Measurements from ENCODE around the gene TIGD1.
"Not testable (repeated sequence)": the region's sequence is repeated elsewhere in the genome, so short reads cannot be mapped to it uniquely, and the experiment has no call there.

Gene TIGD1

GRCh38 chr2:232539298-232540231 lies 10.8 kb downstream of the TIGD1 start, which contains the start of gene CHRNG:
Gene CHRNG (plus strand): TSS chr2:232539692. CDS start chr2:232539748, 56 bp downstream.
- no peak for DNase-seq (ENCODE audit: low read depth in 2 of 2, low spot score in 1 of 2)

GRCh38 chr2:232538671-232539070 lies 11.7 kb downstream of the TIGD1 start:
- DNase-seq (ENCODE audit: low read depth in 2 of 2, low spot score in 1 of 2), result no peak

- no peak for DNase-seq (ENCODE audit: low read depth in 2 of 2, low spot score in 1 of 2)
Measured at GRCh38 chr2:232537499-232537898, 12.9 kb downstream of the TIGD1 start.

GRCh38 chr2:232537079-232537478 lies 13.3 kb downstream of the TIGD1 start:
- DNase-seq (ENCODE audit: low read depth in 2 of 2, low spot score in 1 of 2), result no peak

- no peak for DNase-seq (ENCODE audit: low read depth in 2 of 2, low spot score in 1 of 2)
Measured at GRCh38 chr2:232535761-232536530, 14.4 kb downstream of the TIGD1 start.

GRCh38 chr2:232534940-232535651 lies 15.3 kb downstream of the TIGD1 start:
- DNase-seq (ENCODE audit: low read depth in 2 of 2, low spot score in 1 of 2), result no peak

GRCh38 chr2:232533944-232534710 lies 16.2 kb downstream of the TIGD1 start:
- DNase-seq (ENCODE audit: low read depth in 2 of 2, low spot score in 1 of 2), result no peak

GRCh38 chr2:232532821-232533220 lies 17.5 kb downstream of the TIGD1 start:
- DNase-seq (ENCODE audit: low read depth in 2 of 2, low spot score in 1 of 2), result not testable (repeated sequence)

- no peak for DNase-seq (ENCODE audit: low read depth in 2 of 2, low spot score in 1 of 2)
Measured at GRCh38 chr2:232532419-232532818, 17.9 kb downstream of the TIGD1 start.

GRCh38 chr2:232530626-232531260 lies 19.6 kb downstream of the TIGD1 start:
- no peak for DNase-seq (ENCODE audit: low read depth in 2 of 2, low spot score in 1 of 2)

GRCh38 chr2:232529806-232530547 lies 20.4 kb downstream of the TIGD1 start:
- no peak for DNase-seq (ENCODE audit: low read depth in 2 of 2, low spot score in 1 of 2)

GRCh38 chr2:232528746-232529460 lies 21.5 kb downstream of the TIGD1 start:
- DNase-seq (ENCODE audit: low read depth in 2 of 2, low spot score in 1 of 2), result no peak

- no peak for DNase-seq (ENCODE audit: low read depth in 2 of 2, low spot score in 1 of 2)
Measured at GRCh38 chr2:232527905-232528470, 22.4 kb downstream of the TIGD1 start.

GRCh38 chr2:232526372-232526941 lies 23.9 kb downstream of the TIGD1 start:
- no peak for DNase-seq (ENCODE audit: low read depth in 2 of 2, low spot score in 1 of 2)

GRCh38 chr2:232525791-232526371 lies 24.5 kb downstream of the TIGD1 start, which contains the start of gene CHRND:
Gene CHRND (plus strand): TSS chr2:232526160. CDS start chr2:232526216, 56 bp downstream.
- DNase-seq (ENCODE audit: low read depth in 2 of 2, low spot score in 1 of 2), result no peak

GRCh38 chr2:232525199-232525598 lies 25.2 kb downstream of the TIGD1 start:
- no peak for DNase-seq (ENCODE audit: low read depth in 2 of 2, low spot score in 1 of 2)

GRCh38 chr2:232524771-232525170 lies 25.6 kb downstream of the TIGD1 start:
- no peak for DNase-seq (ENCODE audit: low read depth in 2 of 2, low spot score in 1 of 2)

All from stimulated activated CD8-positive, alpha-beta memory T cell treated with anti-CD3 and anti-CD28 coated beads, Interleukin-4, amount 100 ng/mL, for 1 hour (primary cell).